HG03354 (cell line): ENCODE data around the gene TCOF1.

Experiments
- ATAC-seq: cut with Tn5 transposase; IDR thresholded peaks from one replicate; pipeline ENCODE4 v1.9.1; 2021; ENCODE audit warnings: mild to moderate bottlenecking; ENCODE audit not compliant: unreplicated experiment, poor library complexity, severe bottlenecking

Gene TCOF1

GRCh38 chr5:150377964-150378694, 20.6 kb downstream of the TCOF1 start:
- ATAC-seq, result no peak

GRCh38 chr5:150384701-150385100, 27.2 kb downstream of the TCOF1 start:
- ATAC-seq, result no peak

- no peak for ATAC-seq
Measured at GRCh38 chr5:150386024-150386855, 28.7 kb downstream of the TCOF1 start.

GRCh38 chr5:150389531-150390266, 32.2 kb downstream of the TCOF1 start:
- no peak for ATAC-seq

- ATAC-seq, result no peak
Measured at GRCh38 chr5:150391064-150391834, 33.8 kb downstream of the TCOF1 start.

- ATAC-seq, result no peak
Measured at GRCh38 chr5:150391986-150392385, 34.5 kb downstream of the TCOF1 start.

- no peak for ATAC-seq
Measured at GRCh38 chr5:150392680-150393079, 35.2 kb downstream of the TCOF1 start.

GRCh38 chr5:150393096-150393645, 35.7 kb downstream of the TCOF1 start:
- no peak for ATAC-seq

- ATAC-seq, result no peak
Measured at GRCh38 chr5:150394131-150394530, 36.6 kb downstream of the TCOF1 start.

GRCh38 chr5:150394912-150395687, 37.6 kb downstream of the TCOF1 start:
- ATAC-seq, result no peak

- no peak for ATAC-seq
Measured at GRCh38 chr5:150395688-150395975, 38.1 kb downstream of the TCOF1 start.

GRCh38 chr5:150396267-150396666, 38.8 kb downstream of the TCOF1 start:
- no peak for ATAC-seq

GRCh38 chr5:150397146-150397781, 39.8 kb downstream of the TCOF1 start:
- no peak for ATAC-seq

GRCh38 chr5:150397782-150398721, 40.6 kb downstream of the TCOF1 start:
- no peak for ATAC-seq

- ATAC-seq, result peak; percentile 75
Measured at GRCh38 chr5:150398722-150399523, 41.4 kb downstream of the TCOF1 start.

GRCh38 chr5:150399524-150400211, 42.2 kb downstream of the TCOF1 start:
- no peak for ATAC-seq
